DMS153 treated with DMSO at 0.1 percent for 48 hours (cell line): ENCODE results near the gene NCAPD2.

Experiments
- DNase-seq: peaks from one replicate; lab custom pipeline; 2025; ENCODE audit not compliant: unreplicated experiment; lab: John Stamatoyannopoulos, UW

NCAPD2 gene, protein sequence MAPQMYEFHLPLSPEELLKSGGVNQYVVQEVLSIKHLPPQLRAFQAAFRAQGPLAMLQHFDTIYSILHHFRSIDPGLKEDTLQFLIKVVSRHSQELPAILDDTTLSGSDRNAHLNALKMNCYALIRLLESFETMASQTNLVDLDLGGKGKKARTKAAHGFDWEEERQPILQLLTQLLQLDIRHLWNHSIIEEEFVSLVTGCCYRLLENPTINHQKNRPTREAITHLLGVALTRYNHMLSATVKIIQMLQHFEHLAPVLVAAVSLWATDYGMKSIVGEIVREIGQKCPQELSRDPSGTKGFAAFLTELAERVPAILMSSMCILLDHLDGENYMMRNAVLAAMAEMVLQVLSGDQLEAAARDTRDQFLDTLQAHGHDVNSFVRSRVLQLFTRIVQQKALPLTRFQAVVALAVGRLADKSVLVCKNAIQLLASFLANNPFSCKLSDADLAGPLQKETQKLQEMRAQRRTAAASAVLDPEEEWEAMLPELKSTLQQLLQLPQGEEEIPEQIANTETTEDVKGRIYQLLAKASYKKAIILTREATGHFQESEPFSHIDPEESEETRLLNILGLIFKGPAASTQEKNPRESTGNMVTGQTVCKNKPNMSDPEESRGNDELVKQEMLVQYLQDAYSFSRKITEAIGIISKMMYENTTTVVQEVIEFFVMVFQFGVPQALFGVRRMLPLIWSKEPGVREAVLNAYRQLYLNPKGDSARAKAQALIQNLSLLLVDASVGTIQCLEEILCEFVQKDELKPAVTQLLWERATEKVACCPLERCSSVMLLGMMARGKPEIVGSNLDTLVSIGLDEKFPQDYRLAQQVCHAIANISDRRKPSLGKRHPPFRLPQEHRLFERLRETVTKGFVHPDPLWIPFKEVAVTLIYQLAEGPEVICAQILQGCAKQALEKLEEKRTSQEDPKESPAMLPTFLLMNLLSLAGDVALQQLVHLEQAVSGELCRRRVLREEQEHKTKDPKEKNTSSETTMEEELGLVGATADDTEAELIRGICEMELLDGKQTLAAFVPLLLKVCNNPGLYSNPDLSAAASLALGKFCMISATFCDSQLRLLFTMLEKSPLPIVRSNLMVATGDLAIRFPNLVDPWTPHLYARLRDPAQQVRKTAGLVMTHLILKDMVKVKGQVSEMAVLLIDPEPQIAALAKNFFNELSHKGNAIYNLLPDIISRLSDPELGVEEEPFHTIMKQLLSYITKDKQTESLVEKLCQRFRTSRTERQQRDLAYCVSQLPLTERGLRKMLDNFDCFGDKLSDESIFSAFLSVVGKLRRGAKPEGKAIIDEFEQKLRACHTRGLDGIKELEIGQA (N-terminal part only)

GRCh38 chr12:6493497-6494257 is at the start of gene NCAPD2:
Gene NCAPD2 (plus strand): TSS chr12:6494102. CDS start chr12:6495099, 997 bp downstream.
- DNase-seq: peak; percentile 91

- no peak for DNase-seq
Observed at GRCh38 chr12:6444704-6445688, 48.9 kb upstream of the NCAPD2 start, which contains the start of gene CD27. Gene CD27 (plus strand): TSS chr12:6444955. CDS start chr12:6445096, 141 bp downstream.

DNA sequence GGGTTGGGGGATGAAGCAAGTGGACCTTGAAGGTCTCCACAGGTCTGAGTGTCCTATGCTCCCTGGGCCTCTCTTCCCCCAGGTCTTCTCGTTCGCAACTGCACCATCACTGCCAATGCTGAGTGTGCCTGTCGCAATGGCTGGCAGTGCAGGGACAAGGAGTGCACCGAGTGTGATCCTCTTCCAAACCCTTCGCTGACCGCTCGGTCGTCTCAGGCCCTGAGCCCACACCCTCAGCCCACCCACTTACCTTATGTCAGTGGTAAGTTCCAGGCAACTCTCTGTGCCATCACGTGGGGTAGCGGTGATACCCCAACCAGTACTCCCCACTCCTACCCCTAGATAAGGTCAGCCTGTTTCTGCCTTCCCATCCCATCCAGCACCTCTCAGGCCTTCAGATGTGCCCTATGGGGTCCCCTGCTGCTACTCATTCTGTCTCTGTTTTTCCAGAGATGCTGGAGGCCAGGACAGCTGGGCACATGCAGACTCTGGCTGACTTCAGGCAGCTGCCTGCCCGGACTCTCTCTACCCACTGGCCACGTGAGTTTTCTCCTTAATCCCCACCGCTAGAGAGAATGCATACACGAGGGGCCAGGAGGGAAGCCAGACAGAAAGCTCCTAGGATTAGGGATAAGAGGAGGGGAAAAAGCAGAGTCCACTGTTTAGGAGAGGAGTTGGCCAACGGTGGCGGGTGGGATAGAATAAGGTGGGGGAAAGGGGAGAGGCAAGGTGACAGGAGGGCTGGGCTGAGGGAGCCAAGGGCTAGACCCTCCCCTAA is 43.6 kb upstream of the NCAPD2 start:
- DNase-seq: no peak

GRCh38 chr12:6450869-6451347 is 43.0 kb upstream of the NCAPD2 start:
- no peak for DNase-seq

DNA sequence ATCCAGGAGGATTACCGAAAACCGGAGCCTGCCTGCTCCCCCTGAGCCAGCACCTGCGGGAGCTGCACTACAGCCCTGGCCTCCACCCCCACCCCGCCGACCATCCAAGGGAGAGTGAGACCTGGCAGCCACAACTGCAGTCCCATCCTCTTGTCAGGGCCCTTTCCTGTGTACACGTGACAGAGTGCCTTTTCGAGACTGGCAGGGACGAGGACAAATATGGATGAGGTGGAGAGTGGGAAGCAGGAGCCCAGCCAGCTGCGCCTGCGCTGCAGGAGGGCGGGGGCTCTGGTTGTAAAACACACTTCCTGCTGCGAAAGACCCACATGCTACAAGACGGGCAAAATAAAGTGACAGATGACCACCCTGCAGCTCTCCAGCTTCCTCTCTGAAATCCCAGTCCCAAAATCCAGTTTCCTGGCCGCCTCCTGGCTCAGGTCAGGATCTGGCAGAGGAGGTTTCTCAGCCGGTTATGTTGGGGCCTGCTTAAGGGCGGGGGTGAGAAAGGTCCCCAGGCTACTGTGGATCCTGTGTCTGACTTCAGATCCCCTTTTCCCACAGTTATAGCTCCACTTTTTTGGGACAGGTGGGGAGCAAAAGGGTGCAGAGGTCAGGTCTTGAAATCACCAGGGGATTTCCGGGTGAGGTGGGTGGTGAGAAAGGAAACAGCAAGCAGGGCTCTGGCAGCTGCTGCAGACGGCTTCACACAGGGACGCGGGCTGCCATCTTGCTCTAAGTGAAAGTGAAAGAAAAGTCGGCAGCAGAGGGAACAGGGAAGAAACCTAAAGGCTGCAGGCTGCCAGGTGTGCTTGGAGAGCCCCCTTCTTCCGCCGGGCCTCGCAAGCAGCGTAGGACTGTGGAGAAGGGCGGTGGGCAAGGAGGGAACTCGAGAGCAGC is 42.3 kb upstream of the NCAPD2 start, which contains the start of gene TAPBPL:
TSS of gene TAPBPL (plus strand) at position 695 of the 897 bp plus-strand sequence. CDS start 207 bp downstream, outside the sequence.
- peak; percentile 84 for DNase-seq

DNA sequence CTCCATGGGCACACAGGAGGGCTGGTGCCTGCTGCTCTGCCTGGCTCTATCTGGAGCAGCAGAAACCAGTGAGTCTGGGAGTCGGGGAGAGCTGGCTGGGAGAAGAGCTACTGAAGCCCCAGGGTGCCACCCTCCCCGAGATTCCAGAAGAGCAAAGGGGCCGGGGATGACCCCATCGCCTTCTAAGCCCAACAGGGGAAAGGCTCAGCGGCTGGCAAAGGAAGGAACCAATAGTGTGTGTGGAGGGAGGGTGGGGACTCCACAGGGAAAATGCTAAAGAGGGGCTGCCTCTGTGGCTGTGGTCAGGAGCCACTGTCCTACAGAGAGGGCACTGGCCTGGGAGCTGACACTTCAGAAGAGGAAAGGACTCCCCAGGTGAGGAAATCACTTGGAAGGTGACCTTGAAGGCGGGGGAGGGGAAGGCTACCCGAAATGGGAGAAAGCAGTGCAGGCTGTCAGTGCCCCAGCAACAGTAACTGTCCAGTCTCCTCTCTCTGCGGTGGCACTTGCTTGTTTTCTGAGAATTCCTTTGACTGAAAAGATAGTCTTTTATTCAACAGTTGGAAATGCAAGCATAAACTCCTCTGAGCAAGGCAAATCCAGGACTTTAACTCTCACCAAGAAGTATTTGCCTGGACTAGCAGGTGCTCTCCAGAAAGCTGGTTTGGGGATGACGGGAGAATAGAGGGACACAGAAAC is 41.5 kb upstream of the NCAPD2 start:
- DNase-seq: no peak

DNA sequence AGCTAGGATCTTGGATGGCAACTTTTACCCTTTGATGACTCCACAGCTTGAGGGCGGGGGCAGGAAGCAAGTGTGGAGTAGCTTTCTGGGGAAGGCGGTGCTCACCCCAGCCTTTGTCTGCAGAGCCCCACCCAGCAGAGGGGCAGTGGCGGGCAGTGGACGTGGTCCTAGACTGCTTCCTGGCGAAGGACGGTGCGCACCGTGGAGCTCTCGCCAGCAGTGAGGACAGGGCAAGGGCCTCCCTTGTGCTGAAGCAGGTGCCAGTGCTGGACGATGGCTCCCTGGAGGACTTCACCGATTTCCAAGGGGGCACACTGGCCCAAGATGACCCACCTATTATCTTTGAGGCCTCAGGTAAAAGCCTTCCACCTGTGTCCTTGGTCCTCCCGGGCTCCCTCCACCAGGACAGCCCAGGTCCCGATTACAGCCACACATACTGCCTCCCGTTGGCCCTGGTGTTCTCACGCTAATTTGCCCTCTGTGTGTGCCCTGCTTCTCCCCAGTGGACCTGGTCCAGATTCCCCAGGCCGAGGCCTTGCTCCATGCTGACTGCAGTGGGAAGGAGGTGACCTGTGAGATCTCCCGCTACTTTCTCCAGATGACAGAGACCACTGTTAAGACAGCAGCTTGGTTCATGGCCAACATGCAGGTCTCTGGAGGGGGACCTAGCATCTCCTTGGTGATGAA is 40.8 kb upstream of the NCAPD2 start:
- DNase-seq: no peak

- DNase-seq: no peak
Observed at GRCh38 chr12:6457220-6457945, 36.5 kb upstream of the NCAPD2 start.

DNA sequence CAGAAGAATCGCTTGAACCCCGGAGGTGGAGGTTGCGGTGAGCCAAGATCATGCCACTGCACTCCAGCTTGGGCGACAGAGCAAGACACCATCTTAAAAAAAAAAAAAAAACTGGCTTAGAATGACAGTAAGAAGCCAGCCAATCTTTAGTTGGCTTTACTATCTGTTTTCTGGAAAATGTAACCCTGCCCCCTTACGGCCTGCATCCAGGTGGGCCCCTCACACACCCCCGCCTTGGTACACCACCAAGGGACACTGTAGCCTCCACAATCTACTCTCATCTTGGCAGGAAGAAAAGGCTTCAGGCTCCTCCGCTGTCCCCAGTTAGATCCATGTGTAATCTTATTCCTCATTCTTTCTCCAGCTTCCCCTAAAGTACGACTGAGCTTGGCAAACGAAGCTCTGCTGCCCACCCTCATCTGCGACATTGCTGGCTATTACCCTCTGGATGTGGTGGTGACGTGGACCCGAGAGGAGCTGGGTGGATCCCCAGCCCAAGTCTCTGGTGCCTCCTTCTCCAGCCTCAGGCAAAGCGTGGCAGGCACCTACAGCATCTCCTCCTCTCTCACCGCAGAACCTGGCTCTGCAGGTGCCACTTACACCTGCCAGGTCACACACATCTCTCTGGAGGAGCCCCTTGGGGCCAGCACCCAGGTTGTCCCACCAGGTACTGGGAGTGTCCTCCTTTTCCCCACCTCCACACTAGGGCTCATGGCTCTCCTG is 35.5 kb upstream of the NCAPD2 start:
- DNase-seq: no peak

GRCh38 chr12:6459004-6459337 is 34.9 kb upstream of the NCAPD2 start:
- DNase-seq: no peak

- DNase-seq: no peak
Observed at GRCh38 chr12:6460751-6461371, 33.0 kb upstream of the NCAPD2 start.

- DNase-seq: no peak
Observed at GRCh38 chr12:6461401-6462233, 32.3 kb upstream of the NCAPD2 start.
